SU-DHL-6 (cell line): ENCODE results near the gene ARHGEF18.

Source experiments
- EZH2phosphoT487 ChIP-seq: fragments of 200-600 bp; sonication (generic), shearing (Covaris generic); conservative IDR thresholded peaks from 2 replicates; pipeline ENCODE4 v1.6.1; 2018; ENCODE audit warnings: mild to moderate bottlenecking, antibody characterized with exemption, low read length, moderate library complexity, mixed read lengths
- TF ChIP-seq, protein P1 (sequence below): fragments of 200-600 bp; sonication (generic); IDR thresholded peaks from one replicate; pipeline ENCODE4 v1.5.1; 2017; ENCODE audit warnings: antibody characterized with exemption, mild to moderate bottlenecking, low read length, moderate library complexity; ENCODE audit not compliant: insufficient read depth, poor library complexity, severe bottlenecking

DNA sequence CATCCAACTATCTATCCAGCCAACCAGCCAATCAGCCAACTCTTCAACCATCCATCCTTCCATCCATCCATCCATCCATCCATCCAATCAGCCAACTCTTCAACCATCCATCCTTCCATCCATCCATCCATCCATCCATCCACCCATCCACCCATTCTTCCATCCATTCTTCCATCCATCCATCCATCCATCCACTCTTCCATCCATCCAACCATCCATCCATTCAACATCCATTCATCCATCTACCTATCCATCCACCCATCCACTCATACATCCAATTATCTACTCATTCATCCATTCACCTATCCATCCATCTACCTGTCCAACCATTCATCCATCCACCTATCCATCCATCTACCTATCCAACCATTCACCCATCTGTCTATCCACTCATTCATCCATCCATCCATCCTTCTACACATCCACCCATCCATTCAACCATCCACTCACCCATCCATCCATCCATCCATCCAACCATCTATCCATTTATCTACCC lies 9.4 kb downstream of the ARHGEF18 start:
- TF ChIP-seq, protein P1, sequence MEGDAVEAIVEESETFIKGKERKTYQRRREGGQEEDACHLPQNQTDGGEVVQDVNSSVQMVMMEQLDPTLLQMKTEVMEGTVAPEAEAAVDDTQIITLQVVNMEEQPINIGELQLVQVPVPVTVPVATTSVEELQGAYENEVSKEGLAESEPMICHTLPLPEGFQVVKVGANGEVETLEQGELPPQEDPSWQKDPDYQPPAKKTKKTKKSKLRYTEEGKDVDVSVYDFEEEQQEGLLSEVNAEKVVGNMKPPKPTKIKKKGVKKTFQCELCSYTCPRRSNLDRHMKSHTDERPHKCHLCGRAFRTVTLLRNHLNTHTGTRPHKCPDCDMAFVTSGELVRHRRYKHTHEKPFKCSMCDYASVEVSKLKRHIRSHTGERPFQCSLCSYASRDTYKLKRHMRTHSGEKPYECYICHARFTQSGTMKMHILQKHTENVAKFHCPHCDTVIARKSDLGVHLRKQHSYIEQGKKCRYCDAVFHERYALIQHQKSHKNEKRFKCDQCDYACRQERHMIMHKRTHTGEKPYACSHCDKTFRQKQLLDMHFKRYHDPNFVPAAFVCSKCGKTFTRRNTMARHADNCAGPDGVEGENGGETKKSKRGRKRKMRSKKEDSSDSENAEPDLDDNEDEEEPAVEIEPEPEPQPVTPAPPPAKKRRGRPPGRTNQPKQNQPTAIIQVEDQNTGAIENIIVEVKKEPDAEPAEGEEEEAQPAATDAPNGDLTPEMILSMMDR = no peak
- no peak for TF ChIP-seq EZH2phosphoT487
